Pulmonary artery endothelial cell (primary cell): Measurements from ENCODE around the gene ERCC4. TPM values are rescaled to one million over a fixed set of nuclear protein-coding genes. Genes with fewer than 3 reads are reported as not detected.
"Not testable (repeated sequence)": the region's sequence is repeated elsewhere in the genome, so short reads cannot be mapped to it uniquely, and the experiment has no call there.

ENCODE experiments used
- DNase-seq: peaks from one replicate; pipeline ENCODE4 v3.0.0-alpha.2; 2011; ENCODE audit warnings: low read depth, low spot score
- total RNA-seq: library from RNA; depleted of rRNA; stranded (reverse); fragments of >200 nt; gene quantifications from 2 replicates; pipeline ENCODE4 v1.2.3, GENCODE V29; 2014

The ERCC4 gene
- 9.7 and 11.7 TPM in 2 replicates for total RNA-seq

DNA sequence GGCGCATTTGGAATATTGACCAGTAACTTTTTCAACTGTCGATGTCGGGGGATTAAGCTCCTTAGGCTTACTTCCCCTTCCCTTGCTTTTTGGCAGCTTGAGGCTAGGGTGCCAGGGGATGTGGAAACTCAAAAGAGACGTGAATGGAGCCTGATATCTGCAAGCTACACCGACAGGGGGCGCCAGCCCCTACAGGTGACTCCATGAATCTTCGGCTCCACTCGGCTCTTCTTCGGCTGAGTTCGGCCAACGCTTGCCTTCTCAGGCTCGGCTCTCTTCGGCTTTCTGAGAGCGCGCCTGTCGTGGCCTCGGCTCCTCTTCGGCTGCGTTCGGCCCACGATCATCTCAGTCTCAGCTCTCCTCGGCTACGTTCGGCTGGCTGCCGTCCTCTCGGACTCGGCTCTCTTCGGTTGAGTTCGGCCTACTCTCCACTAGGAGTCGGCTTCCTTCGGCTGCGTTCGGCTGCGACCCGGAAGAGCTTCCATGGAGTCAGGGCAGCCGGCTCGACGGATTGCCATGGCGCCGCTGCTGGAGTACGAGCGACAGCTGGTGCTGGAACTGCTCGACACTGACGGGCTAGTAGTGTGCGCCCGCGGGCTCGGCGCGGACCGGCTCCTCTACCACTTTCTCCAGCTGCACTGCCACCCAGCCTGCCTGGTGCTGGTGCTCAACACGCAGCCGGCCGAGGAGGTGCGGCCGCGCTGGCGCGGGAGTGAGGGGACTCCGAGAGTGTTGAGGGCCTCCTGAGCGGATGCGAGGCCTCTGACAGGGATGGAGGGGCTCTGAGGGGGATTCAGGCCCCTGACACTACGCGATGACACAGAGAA, at the start of gene ERCC4:
Gene ERCC4 (plus strand): TSS at position 472 of the 827 bp plus-strand sequence. CDS start 12 bp downstream, at position 484.
- peak; percentile 97 for DNase-seq

DNA sequence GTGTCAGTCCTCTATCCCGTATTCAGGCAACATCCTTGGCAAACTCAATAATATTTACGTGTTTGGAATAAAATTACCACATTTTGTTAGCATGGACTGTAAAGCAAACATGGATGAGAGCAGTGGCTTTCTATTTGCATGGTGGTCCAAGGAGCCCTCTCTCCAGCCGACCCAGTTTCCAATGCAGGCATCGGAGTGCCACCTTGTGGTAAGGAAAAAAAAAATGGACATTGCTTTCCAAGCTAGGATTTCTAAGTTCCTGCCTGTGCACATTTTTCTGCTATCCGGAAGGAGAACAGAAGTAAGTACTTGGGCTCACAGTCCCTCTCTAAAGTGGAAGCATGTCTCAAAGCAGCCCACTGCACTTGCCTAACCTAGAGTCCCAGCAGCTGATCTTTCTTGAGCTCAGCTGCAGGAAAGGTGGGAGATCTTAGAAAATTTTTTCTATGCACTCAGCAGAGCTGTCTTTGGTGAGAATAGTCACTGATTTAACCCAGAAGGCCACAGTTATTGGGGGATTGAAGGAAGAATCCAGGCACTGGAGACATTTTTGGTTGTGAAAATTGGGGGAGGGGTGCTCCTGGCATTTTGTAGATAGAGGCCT, 46.0 kb upstream of the ERCC4 start:
- DNase-seq: no peak

DNA sequence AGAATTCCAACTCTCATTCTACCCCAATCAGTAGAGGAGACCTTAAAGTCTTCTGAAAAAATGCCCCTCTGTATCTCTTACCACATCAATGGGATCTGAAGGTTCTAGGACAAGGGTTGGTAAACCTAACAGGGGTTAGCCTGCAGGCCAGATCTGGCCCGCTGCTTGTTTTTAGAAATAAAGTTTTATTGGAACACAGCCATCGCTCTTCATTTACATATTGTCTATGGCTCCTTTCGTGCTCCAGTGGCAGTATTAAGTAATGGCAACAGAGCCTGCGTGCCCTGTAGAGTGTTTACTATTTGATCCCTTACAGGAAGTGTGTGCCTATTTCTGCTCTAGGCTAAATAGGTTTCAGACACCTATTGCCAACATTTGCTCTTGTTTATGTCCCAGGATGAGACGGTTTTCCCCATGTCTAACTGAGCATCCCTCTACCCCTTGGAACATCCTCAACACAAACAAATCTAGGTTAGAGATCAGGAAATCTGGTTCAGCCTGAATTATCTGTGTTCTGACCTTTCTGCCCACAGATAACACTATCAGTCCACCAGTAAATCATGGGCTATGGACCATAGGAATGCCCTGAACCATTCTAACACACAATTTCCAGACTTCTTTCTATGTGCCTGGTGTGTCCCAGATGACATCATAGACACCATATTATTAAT, 44.2 kb upstream of the ERCC4 start:
- no peak for DNase-seq

DNA sequence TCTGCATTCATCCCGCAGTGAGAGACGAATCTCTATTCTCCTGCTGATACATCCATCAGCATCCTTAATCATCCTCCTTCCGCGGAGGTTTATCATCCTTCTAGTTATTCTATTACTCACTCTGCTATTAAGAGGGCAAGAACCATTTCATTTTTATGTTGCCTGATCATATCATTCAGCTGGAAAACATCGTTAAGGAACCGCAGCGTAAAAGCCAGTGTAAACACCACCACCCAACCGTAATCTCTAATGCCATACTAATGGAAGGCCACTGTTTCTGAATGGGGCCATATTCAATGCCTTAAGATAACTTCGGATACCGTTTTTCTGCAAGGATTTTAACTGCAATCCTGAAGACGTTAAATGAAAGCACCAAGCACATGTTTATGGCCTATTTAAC, 36.7 kb upstream of the ERCC4 start:
- no peak for DNase-seq

DNA sequence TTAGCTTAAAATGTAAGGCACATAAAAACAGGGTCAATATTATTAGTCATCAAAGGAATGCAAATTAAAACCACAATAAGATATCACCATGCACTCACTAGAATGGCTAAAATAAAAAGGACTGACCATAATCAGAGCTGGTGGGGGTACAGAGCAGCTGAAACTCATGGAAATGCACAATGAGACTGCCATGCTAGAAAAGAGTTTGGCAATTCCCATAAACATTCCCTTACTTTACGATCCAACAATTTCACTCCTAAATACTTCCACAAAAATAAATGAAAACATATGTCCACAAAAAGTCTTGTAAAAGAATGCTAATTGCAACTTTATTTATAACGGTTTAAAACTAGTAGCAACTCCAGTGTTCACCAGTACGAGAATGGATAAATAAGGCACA, 36.1 kb upstream of the ERCC4 start:
- DNase-seq: no peak

DNA sequence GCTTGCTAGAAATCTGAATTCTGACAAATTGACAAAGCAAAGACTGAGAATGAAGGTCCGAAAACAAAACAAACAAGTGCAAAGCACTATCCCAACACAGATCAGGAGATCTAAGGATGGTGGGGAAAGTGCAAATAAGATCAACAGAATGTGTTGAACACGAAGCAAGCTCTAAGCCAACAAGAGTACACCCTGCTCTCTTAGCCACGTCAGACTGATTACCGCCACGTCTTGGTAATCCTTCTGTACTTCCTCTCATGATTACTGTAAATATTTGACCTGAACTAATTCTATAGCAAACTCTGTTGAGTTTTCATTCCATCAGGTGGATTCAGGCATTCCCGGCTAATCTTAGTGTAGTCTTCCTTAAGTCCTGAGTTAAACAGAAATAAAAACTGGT, 34.3 kb upstream of the ERCC4 start:
- DNase-seq: no peak

DNA sequence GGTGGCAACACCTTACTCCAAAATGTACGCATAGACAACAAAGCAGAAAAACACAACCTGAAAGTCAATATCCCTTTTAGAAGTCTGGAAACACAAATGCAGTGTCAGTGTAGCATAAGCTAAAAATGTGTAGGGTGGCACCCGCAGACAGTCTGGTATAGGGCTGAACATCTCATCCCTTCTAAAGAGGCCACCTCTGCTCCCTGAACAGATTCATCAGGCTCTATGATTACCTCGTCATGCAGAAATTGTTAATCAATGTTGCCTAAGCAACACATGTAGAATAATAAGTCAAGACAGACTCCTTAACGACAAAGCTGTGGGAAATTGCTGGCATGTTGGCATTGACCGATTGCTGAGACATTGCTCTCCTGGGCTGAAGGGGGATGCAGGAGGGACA, 33.3 kb upstream of the ERCC4 start:
- DNase-seq: no peak

DNA sequence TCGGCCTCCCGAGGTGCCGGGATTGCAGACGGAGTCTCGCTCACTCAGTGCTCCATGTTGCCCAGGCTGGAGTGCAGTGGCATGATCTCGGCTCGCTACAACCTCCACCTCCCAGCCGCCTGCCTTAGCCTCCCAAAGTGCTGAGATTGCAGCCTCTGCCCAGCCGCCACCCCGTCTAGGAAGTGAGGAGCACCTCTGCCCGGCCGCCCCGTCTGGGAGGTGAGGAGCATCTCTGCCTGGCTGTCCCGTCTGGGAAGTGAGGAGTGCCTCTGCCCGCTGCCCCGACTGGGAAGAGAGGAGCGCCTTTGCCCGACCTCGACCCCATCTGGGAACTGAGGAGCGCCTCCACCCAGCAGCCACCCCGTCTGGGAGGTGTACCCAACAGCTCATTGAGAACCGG, 30.6 kb upstream of the ERCC4 start:
- DNase-seq: not testable (repeated sequence)

DNA sequence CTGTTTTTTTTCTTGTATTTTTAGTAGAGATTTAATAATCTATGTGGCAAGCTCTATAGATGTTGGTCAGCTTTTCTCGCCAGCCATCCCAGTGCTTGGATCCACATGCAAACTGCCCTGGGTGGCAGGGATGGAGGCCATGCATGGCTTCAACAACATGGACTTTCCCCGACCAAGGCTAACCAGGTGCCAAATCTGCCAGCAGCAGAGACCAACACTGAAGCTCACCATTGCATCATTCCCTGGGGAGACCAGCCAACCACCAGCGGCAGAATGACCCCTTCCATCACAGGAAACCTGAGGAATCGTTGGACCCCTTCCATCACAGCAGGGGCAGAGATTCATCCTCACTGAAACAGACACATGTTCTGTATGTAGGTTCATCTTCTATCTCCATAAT, 27.7 kb upstream of the ERCC4 start:
- no peak for DNase-seq

DNA sequence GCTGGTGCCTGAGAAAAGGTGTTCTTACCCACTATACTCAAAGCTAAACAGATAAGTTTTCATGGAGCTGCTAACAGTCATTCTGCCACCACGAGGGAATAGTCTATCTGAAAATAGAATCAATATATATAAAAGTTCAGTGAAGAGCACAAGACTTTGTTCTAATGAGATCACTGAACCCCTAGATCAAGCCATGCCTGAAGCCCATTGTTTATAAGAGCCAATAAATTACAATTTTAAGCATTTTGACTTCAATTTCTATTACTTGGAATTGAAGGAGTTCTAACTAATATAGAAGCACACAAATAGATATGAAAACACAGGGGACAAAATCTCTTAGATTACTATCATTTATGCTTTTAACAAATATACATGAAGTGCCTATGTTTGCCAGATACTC, 24.4 kb upstream of the ERCC4 start:
- DNase-seq: no peak

DNA sequence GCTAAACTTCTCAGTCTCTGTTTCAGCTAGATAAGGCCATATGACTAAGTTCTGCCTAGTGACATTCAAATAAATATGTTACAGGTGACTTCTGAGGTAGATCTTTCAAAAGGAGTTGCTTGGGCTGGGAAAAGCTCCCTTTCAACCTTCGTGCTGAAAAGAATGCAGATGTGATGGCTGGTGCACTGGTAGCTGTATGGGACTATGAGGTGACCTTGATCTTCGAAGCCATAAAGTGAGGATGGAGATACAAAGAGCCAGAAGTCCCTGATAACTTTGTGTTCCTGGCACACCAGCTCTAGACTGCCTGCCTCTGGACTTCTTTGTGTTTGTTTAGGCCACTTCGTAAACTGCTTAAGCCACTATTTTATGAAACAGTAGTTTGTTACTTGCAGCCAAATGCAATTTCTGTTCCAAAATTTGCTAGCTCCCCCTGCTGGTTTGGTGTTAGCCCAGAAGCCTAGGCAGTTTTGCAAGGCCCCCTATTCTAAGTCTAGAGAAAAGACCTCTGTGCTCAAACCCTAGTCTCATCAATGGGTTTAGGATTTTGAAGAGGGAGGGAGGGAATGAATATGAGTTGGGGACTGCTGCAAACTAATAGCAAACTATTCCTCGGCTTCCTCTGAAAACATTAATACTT, 23.3 kb upstream of the ERCC4 start:
- no peak for DNase-seq

DNA sequence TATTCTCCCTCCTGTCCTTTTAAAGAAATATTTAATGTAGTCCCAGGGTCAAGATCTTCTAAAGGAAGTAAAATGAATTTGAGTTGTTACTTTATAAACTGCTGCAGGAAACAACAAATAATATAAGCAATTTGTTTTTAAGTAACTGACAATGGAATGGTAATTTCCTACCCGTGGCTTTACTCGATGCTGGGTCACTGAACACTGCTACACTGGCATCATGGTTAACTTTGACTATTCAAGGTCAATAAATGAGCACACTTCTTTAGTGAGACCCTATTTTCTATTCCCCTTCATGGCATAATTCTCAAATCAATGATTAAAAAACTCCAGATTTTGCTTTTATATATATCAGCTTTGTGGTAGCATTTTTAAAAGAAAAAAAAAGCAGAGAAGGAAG, 22.1 kb upstream of the ERCC4 start:
- no peak for DNase-seq

DNA sequence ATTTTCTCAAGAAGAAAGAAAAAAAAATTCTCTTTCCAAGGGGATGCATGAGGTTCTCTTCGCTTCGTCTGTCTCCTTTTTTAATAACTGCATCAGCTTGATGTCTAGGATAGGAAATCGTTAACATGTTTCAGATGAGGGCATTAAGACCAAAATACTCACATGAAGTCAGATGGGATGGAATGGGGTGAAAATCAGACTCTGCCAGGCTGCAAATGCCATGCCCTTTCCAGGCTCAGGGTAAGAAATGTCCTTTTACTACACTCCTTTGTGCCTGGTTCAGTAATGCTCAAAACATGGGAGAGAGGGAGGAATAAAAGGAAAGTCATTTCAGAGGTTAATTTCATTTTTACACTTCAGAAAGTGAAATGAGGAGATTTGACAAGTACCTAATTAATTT, 21.7 kb upstream of the ERCC4 start:
- DNase-seq: no peak

DNA sequence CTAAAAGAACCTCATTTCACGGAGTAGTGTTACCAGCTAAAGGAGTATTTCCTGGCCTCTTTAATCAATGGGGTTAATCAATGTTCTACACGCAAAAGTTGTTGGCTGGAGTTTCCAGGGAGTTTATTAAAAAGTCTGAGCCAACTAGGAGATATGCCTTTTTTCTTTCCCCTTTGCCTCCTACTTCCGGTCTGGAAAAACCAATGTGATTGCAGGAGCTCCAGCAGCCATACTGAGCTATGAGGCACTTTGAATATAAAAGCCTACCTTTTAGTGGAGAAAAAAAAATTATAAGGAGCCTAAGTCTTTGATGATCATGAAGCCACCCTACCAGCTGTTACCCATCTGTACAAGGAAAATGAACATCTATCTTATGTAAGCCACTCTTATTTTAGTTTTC, 17.9 kb upstream of the ERCC4 start:
- no peak for DNase-seq

DNA sequence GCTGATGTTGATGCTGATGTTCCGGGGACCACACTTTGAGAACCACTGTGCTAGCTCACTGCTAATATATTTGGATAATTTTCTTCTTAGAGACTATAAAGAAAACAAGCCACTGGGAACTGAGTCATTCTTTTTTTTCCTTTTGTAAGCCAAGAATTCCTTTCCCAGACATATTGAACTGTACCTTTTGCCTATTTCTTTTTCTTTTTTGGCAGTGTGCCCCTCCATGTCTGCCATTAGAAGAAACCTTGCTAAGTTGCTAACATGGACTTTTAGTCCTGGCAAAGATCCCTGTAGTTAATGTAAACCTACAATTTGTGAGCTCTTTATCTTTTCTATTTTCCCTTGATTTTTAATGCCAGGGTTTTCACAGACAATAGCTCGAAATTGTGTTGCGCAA, 17.3 kb upstream of the ERCC4 start:
- DNase-seq: peak; percentile 8

DNA sequence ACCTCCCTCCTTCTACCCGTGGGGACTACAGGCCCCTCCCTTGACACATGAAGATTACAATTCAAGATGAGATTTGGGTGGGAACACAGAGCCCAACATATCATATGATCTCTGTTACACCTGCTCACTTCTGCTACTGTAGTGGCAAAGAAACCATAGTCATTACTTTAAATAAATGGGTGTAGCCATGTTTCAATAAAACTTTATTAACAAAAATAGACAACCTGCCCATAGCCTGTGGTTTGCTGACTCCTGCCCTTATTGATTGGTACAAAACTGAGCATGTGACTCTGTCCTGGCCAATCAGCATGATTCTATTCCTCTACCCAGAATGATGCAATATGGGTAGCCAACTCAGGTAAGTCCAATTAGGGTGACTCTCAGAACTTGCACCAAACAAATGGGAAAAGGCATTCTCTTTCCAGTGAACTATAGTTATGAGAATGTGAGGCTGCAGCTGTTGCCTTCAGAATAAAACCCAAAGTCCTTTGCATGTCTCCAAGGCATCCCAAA, 15.7 kb upstream of the ERCC4 start:
- no peak for DNase-seq

DNA sequence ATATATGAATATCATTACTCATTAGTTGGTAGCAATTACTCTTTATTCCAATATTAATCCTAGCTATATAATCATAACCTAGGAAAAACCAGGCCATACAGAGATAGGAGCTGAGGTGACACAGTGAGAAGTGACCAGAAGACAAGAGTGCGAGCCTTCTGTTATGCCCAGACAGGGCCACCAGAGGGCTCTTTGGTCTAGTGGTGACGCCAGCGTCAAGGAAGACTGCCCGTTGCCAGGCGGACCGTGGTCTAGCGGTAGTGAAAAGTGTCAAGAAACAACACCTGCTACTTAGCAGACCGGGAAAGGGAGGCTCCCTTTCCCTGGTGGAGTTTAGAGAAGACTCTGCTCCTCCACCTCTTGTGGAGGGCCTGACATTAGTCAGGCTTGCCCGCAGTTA, 15.1 kb upstream of the ERCC4 start:
- not testable (repeated sequence) for DNase-seq

DNA sequence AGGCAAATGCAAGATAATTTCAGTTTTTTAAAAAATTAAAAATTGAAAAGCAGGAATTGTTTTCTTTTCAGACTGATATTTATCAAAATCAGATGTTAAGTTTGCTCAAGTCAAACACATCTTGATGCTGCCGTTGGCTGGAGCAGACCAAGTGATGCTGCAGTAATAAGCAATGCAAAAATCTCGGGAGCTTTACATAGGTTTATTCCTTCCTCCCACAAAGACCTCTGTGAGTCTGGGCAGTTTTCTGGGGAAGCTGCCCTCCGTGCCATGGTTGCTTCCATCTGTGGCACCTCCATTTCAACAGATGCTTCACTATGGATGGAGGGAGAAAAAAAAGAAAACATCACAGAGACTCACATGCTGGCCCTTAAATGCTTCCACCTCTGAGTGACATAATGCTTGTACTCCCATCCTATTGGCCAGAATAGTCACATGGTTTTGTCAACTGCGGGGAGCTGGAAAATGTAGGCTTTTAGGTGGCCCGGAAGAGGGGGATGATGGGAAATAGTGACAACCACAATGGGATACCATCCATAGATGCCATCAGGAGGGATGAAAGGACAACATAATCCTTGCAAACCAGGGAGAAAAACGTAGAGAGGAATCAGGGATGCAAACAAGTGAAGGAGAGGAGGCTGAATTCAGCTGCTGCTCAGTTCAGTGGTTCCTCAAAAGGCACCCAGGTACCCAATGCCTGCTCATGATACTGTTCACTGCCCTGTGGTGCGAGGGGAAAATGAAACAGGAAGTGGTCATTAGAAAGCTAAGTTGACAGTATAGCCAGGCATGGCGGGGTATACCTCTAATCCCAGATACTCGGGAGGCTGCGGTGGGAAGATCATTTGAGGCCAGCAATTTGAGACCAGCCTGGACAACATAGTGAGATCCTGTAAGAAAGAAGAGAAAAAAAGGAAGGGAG, 13.5 kb upstream of the ERCC4 start:
- DNase-seq: no peak

DNA sequence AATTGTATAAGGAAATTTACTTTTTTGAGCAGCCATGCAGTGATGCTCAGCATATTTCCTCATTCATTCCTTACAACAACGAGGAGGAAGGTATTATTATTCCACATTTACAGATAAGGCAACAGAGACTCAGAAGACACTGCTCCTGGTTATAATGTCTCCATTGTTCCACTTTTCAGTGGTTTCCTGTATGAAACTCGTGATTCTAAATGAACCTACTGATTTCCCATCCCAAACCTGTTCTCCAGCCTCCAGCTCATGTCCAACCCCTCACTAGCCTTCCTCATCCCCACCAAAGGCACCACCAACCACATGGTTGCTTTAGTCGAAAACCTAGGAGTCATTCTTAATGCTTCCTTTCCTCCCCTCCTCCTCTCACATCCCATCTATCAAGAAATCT, 12.5 kb upstream of the ERCC4 start:
- DNase-seq: no peak

DNA sequence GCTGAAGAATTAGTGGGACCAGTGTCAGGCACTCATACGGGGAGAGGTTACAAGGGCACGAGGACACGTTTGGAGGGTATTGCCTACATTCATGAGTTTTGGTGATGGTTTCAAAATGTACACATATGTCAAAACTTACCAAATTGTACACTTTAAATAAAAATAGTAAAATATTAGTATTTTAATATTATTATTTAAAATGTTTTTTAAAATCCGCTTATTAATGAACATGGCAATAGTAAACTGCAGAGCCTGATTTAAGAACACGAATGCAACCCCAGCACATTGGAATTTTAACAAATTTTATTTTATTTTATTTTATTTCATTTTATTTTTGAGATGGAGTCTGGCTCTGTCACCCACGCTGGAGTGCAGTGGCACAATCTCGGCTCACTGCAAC, 10.9 kb upstream of the ERCC4 start:
- no peak for DNase-seq

DNA sequence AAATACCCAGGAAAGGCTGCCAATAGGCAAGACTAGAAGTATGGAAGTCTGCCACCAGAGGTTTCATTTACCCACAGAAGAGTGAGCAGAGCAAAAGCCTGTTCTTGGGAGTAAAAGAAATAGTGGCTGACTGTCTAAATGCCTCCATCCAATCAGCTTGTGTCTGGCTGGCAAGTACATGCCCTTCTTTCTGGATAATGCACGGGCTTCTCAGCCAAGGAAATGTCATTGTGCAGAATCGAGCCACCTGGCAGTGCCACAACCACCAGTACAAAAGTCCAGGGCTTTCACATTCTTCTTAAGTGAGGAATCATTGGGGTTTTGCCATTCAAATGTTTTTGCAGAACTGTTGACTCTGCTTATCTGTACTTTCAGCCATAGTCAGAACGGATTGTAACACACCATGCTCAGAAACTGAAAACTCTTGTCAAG, 10.1 kb upstream of the ERCC4 start:
- DNase-seq: no peak
